Stimulated activated CD4-positive, alpha-beta T cell treated with anti-CD3 and anti-CD28 coated beads, Interleukin-15, amount 100 ng/mL, for 1 hour (primary cell): ENCODE data around the gene NAALADL2.
"Not testable (repeated sequence)": the region's sequence is repeated elsewhere in the genome, so short reads cannot be mapped to it uniquely, and the experiment has no call there.

Experiments used
- DNase-seq, 2 donors: peaks; one replicate each; pipeline ENCODE4 v3.0.0-alpha.2; 2020; ENCODE audit warnings: low read depth in 1 of 2, low spot score in 1 of 2

NAALADL2 gene

DNA sequence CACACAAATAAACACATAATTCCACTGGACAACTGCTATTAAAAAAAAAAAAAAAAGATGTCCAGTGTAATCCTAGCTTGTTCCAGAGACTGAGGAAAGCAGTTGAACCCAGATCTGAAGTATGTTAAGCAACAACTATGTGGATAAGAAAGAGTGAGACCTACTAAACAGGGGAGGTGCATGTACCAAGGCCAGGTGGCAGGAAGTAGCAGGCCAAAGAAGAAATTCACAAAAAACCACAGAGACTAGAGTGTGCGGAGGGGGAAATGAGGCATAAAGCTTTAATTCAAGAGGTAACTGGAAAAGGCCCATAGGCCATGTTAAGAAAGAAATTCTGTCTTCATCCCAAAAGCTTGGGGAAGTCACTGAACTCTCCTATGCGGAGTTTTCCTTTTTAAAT lies 490.0 kb downstream of the NAALADL2 start:
- DNase-seq, result no peak

DNA sequence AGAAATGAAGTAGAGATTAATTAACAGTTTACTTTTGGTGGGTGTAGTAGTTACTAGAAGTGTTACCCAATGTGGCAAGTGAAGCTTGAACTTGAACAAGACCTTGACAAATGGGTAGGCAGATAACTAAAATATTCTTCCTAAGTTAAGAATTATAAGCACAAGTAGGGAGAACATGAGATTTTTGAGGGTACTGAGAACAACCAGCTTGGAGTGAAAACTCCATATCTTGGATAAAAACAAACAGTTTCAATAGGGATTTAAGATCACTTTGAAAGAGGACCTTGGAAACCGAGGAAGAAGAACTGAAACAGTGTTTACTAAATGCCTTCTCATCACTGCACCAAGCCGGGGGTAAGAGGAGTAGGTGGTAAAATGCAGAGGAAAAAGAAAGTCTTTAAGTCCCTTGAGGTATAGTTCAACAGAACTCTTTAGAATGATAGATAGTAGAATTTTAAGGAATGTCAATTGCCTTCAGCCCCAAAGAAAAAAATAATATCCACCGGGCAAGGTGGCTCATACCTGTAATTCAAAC lies 496.7 kb downstream of the NAALADL2 start:
- DNase-seq, result no peak

- no peak for DNase-seq
Measured at GRCh38 chr3:175356899-175357324, 497.8 kb downstream of the NAALADL2 start.

DNA sequence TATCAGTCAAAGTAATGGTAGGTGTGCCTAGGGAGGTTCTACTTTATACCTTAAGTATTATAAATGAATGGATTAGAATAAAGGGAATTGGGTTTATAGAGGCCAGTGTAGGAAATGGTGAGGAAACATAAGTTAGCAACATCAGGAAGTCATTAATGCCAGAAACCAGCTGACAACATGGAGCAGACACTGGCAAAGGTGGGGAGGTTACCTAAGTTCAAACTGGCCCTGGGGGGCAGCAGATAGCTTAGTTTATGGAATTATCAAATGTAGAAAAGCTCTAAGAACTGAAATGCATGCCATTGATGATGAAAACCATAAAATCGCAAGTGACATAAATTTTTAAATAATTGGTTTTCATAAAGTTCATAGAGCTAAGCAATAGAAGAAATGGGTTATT lies 498.6 kb downstream of the NAALADL2 start:
- no peak for DNase-seq

DNA sequence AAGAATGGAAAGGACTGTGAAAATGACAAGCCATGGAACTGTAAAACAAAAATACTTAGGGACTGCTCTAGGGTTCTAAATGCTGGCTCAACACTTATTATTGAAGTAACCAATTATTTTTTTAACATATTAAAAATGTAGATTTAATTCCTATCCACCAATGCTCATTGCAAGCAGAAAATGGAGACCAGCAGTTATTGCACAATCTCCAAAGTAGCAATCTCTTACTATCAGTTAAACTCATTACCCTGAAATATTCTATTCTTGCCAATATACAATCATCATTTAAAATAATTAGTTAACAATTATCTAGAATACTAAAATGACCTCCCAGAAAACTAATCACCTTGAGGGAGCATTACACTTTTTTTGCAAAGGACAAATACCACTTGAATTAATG lies 499.8 kb downstream of the NAALADL2 start:
- DNase-seq, result no peak

DNA sequence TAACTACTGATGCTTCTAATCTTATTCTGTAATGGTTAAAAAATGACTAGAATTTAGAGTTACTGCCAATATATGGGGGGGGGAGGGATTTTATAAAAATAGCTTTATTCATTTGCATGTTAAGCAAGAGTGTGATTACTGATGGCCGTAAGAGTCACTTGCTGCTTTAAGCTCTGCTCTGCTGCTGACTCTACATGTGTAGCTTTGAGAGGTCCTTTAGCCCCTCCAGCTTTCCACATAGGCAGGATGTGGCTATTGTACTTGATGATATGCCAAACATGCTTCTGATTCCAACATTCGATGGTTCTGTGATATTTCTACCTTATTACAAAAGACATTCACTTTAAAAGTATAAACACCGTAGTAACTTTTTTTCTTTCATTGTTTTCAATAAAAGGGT lies 511.3 kb downstream of the NAALADL2 start:
- not testable (repeated sequence) for DNase-seq

DNA sequence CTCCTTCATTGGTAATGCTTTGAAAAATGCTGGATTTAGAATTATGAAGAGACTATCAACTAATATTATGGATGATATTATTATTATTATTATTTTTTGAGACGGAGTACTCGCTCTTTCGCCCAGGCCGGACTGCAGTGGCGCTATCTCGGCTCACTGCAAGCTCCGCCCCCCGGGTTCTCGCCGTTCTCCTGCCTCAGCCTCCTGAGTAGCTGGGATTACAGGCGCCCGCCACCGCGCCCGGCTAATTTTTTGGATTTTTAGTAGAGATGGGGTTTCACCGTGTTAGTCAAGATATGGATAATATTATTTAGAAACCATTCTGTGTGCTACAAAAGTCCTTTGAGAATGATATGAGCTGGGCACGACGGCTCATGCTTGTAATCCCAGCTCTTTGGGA lies 512.1 kb downstream of the NAALADL2 start:
- DNase-seq, result not testable (repeated sequence)

DNA sequence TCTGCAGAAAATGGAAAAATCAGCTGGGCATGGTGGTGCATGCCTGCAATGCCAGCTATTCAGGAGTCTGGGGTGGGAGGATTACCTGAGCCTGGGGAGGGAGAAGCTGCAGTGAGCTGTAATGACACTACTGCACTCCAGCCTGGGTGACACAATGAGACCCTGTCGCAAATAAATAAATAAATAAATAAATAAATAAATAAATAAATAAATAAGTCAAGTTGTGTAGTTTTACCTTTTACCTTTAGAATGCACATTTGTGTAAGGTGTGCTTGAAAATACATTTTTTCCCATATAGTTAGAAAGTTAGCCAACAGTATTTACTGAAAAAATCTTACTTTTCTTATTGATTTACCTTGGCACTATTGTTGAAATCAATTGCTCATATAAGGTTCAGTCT lies 515.6 kb downstream of the NAALADL2 start:
- no peak for DNase-seq

GRCh38 chr3:175378348-175378747 lies 519.2 kb downstream of the NAALADL2 start:
- no peak for DNase-seq

- DNase-seq, result no peak
Measured at GRCh38 chr3:175381685-175382084, 522.6 kb downstream of the NAALADL2 start.

GRCh38 chr3:175383371-175383770 lies 524.2 kb downstream of the NAALADL2 start:
- no peak for DNase-seq

DNA sequence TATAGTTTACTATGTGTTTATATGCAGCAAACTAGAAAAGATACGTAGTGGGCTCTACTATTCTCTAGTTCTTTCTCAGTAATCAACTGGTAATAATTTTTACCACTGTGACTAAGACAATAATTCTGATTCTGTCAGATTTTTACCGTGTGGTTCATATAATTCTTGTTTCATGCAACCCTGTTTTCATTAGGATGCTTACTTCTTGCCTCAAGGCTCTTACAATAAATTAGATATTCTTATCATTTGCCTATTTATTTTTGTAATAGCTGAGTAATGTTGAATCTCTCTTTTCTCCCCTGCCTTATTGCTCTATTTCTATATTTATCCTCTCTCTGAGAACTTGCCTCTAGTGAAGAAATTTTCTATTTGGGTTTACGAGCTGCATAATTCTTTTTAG lies 524.7 kb downstream of the NAALADL2 start:
- DNase-seq, result no peak

- DNase-seq, result no peak
Measured at GRCh38 chr3:175384569-175384968, 525.4 kb downstream of the NAALADL2 start.

DNA sequence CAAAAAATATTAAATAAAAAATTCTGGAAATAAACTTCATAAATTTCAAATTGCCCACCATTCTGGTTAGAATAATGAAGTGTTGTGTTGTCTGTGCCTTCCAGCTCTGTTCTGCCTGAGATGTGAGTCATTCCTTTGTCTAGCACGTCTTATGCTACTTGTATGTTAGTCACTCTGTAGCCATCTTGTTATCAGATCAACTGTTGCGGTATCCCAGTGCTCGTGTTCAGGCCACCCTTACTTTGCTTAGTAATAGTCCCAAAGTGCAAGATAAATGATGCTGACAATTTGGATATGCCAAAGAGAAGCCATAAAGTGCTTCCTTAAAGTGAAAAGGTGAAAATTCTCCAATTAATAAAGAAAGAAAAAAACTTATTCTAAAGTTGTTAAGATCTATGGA lies 527.5 kb downstream of the NAALADL2 start:
- DNase-seq, result no peak

GRCh38 chr3:175389560-175389959 lies 530.4 kb downstream of the NAALADL2 start:
- no peak for DNase-seq

GRCh38 chr3:175391601-175392000 lies 532.5 kb downstream of the NAALADL2 start:
- no peak for DNase-seq

DNA sequence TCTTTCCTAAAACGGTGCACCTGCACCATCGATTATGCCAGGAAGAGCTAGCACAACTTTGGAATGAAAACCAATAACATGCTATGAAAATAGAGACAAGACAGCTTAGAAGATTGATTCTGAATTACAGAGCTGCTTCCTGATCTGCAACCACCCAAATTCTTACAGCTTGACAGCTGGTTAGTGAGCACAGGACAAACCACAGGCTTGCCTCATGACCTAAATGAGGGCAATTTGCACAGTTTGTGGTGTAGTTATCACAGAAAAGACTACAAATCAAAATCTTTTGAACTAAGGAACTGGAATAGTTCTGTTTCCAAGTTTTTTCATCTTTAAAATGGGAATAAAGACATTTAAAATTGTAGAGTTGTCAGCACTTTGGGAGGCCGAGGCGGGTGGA lies 533.5 kb downstream of the NAALADL2 start:
- no peak for DNase-seq

DNA sequence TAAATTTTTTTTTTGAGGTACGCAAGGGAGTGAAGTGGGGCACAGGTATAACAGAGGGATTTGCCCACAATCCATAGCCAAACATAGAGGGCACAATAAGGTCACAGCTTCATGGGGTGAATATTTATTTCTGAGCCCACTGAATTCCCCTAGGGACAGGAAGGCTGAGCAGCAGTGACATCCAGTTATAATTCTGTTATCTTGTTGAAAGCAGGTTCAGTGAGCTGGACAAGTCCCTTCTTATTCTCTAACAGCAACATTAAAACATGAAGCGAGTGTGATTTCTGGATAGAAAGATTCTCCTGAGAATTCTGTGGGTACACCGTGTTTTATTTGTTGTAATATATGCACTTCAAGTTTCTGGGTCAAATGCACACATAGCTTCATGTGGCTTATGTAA lies 538.2 kb downstream of the NAALADL2 start:
- no peak for DNase-seq

DNA sequence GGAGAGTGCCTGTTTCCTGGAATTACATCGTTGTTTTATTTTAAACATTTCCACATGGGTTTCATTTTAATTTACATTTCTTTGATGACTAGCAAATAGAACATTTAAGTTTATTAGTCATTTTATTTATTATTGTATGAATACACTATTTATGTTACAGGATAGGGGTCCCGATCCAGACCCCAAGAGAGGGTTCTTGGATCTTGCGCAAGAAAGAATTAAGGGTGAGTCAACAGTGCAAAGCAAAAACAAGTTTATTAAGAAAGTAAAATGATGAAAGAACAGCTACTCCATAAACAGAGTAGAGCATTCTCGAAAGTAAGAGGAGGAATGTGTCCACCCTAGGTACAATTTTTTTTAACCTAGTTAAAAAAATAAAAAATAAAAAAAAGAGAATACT lies 539.5 kb downstream of the NAALADL2 start:
- no peak for DNase-seq

DNA sequence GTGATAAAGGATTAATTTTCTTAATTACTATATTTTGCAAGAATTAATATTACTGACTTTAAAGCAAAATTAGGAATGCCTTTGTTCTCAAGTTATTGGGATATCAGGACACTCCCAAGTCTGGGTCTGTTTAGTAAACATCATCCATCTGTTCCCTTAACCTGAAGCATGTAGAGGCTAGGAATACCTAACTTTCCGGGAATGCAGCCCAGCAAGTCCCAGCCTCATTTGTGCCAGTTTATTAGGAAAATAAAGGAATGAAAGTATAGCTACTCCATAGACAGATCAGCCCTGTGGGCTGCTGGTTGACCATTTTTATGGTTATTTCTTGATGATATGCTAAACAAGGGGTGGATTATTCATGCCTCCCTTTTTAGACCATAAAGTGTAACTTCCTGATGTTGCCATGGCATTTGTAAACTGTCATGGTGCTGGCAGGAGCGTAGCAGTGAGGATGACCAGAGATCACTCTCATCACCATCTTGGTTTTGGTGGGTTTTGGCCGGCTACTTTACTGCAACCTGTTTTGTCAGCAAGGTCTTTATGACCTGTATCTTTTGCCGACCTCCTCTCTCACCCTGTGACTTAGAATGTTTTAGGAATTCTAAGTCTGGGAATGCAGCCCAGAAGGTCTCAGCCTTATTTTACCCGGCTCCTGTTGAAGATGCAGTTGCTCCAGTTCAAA lies 540.2 kb downstream of the NAALADL2 start:
- no peak for DNase-seq

DNA sequence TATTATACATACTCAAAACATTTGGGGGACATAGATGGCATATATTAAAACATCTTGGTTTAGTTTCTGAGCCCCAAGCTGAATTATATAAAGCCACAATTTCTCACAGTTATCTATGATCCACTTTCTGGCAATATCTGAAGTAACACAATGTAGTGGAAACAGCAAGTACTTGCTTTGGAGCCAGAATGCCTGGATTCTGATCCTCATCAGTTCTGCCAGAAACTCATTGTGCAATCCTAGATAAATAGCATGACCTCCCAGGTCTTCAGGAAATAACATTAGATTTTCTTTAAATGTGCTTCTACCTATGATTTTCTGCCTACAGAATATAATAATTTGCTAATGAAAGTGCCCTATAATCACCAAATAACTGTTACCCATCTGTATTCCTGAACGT lies 544.9 kb downstream of the NAALADL2 start:
- DNase-seq, result no peak

DNA sequence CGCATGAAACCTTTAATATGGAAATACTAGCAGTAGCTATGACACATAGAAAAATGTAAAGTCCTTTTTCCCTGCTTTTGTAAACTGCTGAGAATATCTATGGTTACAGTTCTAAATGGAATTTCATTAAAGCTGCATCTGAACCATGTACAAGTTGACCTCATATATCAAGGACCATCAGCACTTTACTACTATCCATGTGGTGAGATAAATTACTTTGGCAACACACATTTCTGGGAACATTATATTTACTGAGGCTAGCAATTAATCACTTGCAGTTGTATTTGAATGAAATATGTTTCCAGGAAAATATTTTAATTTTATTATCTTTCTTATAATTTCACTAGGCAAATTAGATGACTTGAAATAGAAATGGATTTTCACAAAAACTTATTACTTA lies 545.5 kb downstream of the NAALADL2 start:
- DNase-seq, result no peak

GRCh38 chr3:175410251-175410650 lies 551.1 kb downstream of the NAALADL2 start:
- DNase-seq, result no peak
